ENCODE data around the gene PDXK. TPM values are rescaled to one million over a fixed set of nuclear protein-coding genes. Genes with fewer than 3 reads are reported as not detected.
A peak's percentile ranks its signal among the peaks of the same experiment; 100 is the strongest.

Gene PDXK
- total RNA-seq, 2 donors from 2014 or later: 90.9 to 105 TPM

DNA sequence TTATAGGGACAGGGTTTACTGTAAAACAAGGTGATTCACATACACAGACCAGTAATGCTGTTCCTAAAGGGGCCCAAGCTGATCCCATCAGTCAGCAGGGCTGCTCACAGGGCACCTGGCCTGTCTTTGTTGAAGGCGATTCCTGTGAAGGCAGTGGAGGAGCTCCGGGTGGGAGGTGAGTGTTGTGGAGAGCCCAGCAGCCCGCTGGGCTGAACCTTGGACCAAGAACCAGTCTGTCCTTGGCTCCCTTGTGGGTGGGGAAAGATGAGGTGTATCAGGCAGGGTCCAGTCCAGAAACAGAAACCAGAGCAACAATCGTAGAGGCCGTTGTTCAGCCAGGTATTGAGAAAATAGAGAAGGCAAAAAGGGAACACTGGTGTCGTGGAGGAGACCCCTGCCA, 12.5 kb downstream of the PDXK start:
- H3K36me3 ChIP-seq (ENCODE audit: control insufficient read depth, insufficient read depth, low read length): peaks cover 5% of the 10 kb centered on the region
- H3K27me3 Mint-ChIP-seq (ENCODE audit: insufficient read depth): no peaks in the 10 kb centered on the region
- no peaks in the 10 kb centered on the region for H3K9me3 Mint-ChIP-seq
- H3K27me3 ChIP-seq (ENCODE audit: control insufficient read depth, insufficient read depth, low read length, poor library complexity, severe bottlenecking): no peaks in the 10 kb centered on the region
- WGBS, 2 experiments (ENCODE audit: insufficient coverage in 1 of 2, insufficient read length in 1 of 2): 86 to 94% methylated on average over 4 to 6 of the region's 6 CpGs
- no peak for TF ChIP-seq CTCF (conservative IDR thresholded peaks at IDR 0.05)
- peaks cover 3% of the 10 kb centered on the region for H3K36me3 Mint-ChIP-seq (ENCODE audit: low read depth)
- peaks cover 12% of the 10 kb centered on the region for H3K4me1 Mint-ChIP-seq
- no peak overlapping the region for H3K9ac ChIP-seq (ENCODE audit: extremely low read depth, low read length, poor library complexity, severe bottlenecking)
- H3K4me3 ChIP-seq (ENCODE audit: low read length): no peak overlapping the region
- H3K4me3 Mint-ChIP-seq: no peak overlapping the region
- no peak for DNase-seq
- H3K27ac Mint-ChIP-seq: peak overlapping the region; percentile 12
- H3K9me3 ChIP-seq (ENCODE audit: control insufficient read depth, low read length): no peaks in the 10 kb centered on the region
- H3K27ac ChIP-seq (ENCODE audit: low read depth, low read length): no peak overlapping the region
- H3K4me1 ChIP-seq (ENCODE audit: control insufficient read depth, insufficient read depth, low read length): no peaks in the 10 kb centered on the region

DNA sequence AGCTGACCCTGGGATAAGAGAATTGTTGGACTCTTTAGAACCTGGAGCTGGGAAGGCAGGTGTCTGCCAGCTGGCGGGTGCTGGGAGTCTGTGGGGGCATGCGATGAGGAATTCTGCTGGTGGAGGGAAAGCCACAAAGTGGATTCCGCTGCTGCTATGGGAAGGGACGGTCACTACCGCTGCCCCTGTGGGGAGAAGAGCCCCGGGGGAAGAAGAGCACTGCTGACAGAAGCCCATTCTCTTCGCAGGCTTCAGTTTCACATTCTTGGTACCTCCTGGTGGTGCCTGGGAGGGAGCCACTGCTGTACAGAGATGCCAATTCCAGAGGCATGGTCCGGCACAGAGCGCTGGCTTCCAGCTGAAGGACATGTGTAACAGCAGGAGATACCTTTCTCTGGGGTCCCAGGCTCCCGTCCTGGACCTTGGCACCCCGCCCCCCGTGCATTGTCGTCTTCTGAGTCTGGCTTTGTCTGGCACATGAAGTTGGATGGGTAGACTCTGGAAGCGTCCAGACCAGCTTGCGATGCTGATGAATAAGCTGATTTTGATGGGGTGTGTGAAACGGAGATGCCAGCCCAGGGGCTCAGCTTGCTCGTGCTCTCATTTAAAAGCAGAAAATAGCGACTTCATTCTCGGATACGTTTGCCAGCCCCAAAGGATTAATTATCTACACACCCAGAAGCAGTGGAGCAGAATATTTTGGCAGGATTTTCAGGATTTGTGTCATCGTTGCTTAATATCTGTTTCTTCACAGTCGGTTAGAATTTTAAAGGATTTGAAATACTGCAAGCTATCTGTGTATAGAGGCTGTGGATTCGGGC, 13.2 kb downstream of the PDXK start:
- H3K36me3 ChIP-seq (ENCODE audit: control insufficient read depth, insufficient read depth, low read length): peaks cover 5% of the 10 kb centered on the region
- no peak for DNase-seq
- Mint-ChIP-seq H3K9me3 (no peaks in the 10 kb centered on the region), H3K27me3 (ENCODE audit: insufficient read depth) (no peaks in the 10 kb centered on the region), H3K36me3 (ENCODE audit: low read depth) (peaks cover 6% of the 10 kb centered on the region), H3K27ac (no peak overlapping the region), H3K4me3 (no peak overlapping the region), H3K4me1 (peaks cover 12% of the 10 kb centered on the region)
- no peak overlapping the region for H3K4me3 ChIP-seq (ENCODE audit: low read length)
- WGBS, 2 experiments (ENCODE audit: insufficient coverage in 1 of 2, insufficient read length in 1 of 2): 89 to 90% methylated on average over 20 to 22 of the region's 23 CpGs
- TF ChIP-seq CTCF (conservative IDR thresholded peaks at IDR 0.05): no peak
- H3K27me3 ChIP-seq (ENCODE audit: control insufficient read depth, insufficient read depth, low read length, poor library complexity, severe bottlenecking): no peaks in the 10 kb centered on the region
- no peaks in the 10 kb centered on the region for H3K9me3 ChIP-seq (ENCODE audit: control insufficient read depth, low read length)
- H3K27ac ChIP-seq (ENCODE audit: low read depth, low read length): no peak overlapping the region
- no peak overlapping the region for H3K9ac ChIP-seq (ENCODE audit: extremely low read depth, low read length, poor library complexity, severe bottlenecking)
- no peaks in the 10 kb centered on the region for H3K4me1 ChIP-seq (ENCODE audit: control insufficient read depth, insufficient read depth, low read length)

DNA sequence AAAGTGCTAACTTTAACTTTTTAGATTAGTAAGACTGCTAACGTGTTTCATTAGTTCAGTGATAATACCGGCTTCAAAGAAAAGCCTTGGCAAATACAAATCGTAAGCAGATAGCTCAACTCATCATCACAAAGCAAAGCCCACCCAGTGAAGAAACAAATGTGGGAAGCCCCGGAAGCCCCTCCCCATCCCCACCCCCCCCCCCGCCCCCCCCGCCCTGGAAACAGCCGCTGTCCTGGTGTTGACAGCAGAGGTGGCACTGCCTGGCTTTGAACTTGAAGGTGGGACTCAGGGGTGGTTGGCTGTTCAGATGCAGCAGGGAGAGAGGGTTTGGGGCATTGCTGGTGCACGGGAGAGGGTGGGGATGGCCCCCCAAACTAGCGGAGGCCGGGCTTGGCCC, 14.1 kb downstream of the PDXK start:
- Mint-ChIP-seq H3K36me3 (ENCODE audit: low read depth) (peaks cover 6% of the 10 kb centered on the region), H3K4me1 (peaks cover 9% of the 10 kb centered on the region), H3K27me3 (ENCODE audit: insufficient read depth) (no peaks in the 10 kb centered on the region), H3K4me3 (no peak overlapping the region), H3K27ac (no peak overlapping the region), H3K9me3 (no peaks in the 10 kb centered on the region)
- H3K27ac ChIP-seq (ENCODE audit: low read depth, low read length): no peak overlapping the region
- TF ChIP-seq CTCF (conservative IDR thresholded peaks at IDR 0.05): no peak
- no peaks in the 10 kb centered on the region for H3K27me3 ChIP-seq (ENCODE audit: control insufficient read depth, insufficient read depth, low read length, poor library complexity, severe bottlenecking)
- WGBS, 2 experiments (ENCODE audit: insufficient coverage in 1 of 2, insufficient read length in 1 of 2): 70 to 100% methylated on average over 2 to 6 of the region's 10 CpGs
- H3K4me3 ChIP-seq (ENCODE audit: low read length): no peak overlapping the region
- H3K4me1 ChIP-seq (ENCODE audit: control insufficient read depth, insufficient read depth, low read length): no peaks in the 10 kb centered on the region
- H3K36me3 ChIP-seq (ENCODE audit: control insufficient read depth, insufficient read depth, low read length): peaks cover 5% of the 10 kb centered on the region
- no peak overlapping the region for H3K9ac ChIP-seq (ENCODE audit: extremely low read depth, low read length, poor library complexity, severe bottlenecking)
- DNase-seq: no peak
- no peaks in the 10 kb centered on the region for H3K9me3 ChIP-seq (ENCODE audit: control insufficient read depth, low read length)

All from endodermal cell (in vitro differentiated cells).